Epithelial cell of proximal tubule (primary cell): ENCODE results near the gene NAPG. TPM values are rescaled to one million over a fixed set of nuclear protein-coding genes. Genes with fewer than 3 reads are reported as not detected.

Experiments
- DNase-seq: peaks from one replicate; pipeline ENCODE4 v3.0.0-alpha.2; 2011; ENCODE audit warnings: low read depth
- H3K4me3 ChIP-seq: 2 replicates; pipeline ENCODE4 v1.5.1; 2011; ENCODE audit warnings: low read depth, mild to moderate bottlenecking, low read length
- CTCF ChIP-seq: conservative IDR thresholded peaks from 2 replicates; pipeline ENCODE4 v1.5.1; 2012; ENCODE audit warnings: low read depth, mild to moderate bottlenecking, low read length
- total RNA-seq: library from RNA; depleted of rRNA; stranded (reverse); fragments of >200 nt; gene quantifications from 2 replicates; pipeline ENCODE4 v1.2.3, GENCODE V29; 2015

Gene NAPG
- total RNA-seq, 1 donor from 2014 or later: 29.5 TPM

GRCh38 chr18:10558967-10559298, 33.1 kb downstream of the NAPG start:
- DNase-seq: no peak
- no peak overlapping the region for H3K4me3 ChIP-seq
- TF ChIP-seq CTCF: no peak

- H3K4me3 ChIP-seq: peak overlapping the region; percentile 34
- TF ChIP-seq CTCF: no peak
Observed at GRCh38 chr18:10559553-10560451, 34.0 kb downstream of the NAPG start.

GRCh38 chr18:10560452-10561045, 34.7 kb downstream of the NAPG start:
- peak; percentile 83 for TF ChIP-seq CTCF
- peak overlapping the region; percentile 34 for H3K4me3 ChIP-seq
- DNase-seq: peak; percentile 22

More at GRCh38 chr18:10559553-10560451, 34.0 kb downstream of the NAPG start:
- no peak for DNase-seq

- TF ChIP-seq CTCF: no peak
- no peak for DNase-seq
- H3K4me3 ChIP-seq: no peak overlapping the region
Observed at GRCh38 chr18:10562773-10563160, 36.9 kb downstream of the NAPG start.

GRCh38 chr18:10563886-10564285, 38.1 kb downstream of the NAPG start:
- no peak for TF ChIP-seq CTCF
- no peak overlapping the region for H3K4me3 ChIP-seq
- no peak for DNase-seq

GRCh38 chr18:10564975-10565773, 39.3 kb downstream of the NAPG start:
- H3K4me3 ChIP-seq: no peak overlapping the region
- DNase-seq: no peak
- no peak for TF ChIP-seq CTCF
